Renal pelvis (tissue), 12 donors: ENCODE results near the gene PCDH11Y. TPM values are rescaled to one million over a fixed set of nuclear protein-coding genes. Genes with fewer than 3 reads are reported as not detected.
"Not testable (repeated sequence)": the region's sequence is repeated elsewhere in the genome, so short reads cannot be mapped to it uniquely, and the experiment has no call there.

Experiments used
- DNase-seq: peaks from one replicate; pipeline ENCODE4 v3.0.0-alpha.2; 2013
- long read RNA-seq, 16 experiments: transcript quantifications; one replicate each; lab custom pipeline, GENCODE V29; 2026
- polyA plus RNA-seq, 3 donors: library from polyadenylated mRNA; unstranded; fragments of 120-200 nt; gene quantifications; one replicate each; pipeline ENCODE4 v1.2.1, GENCODE V29; 2013; ENCODE audit not compliant: insufficient read length in 3 of 3

The PCDH11Y gene, protein sequence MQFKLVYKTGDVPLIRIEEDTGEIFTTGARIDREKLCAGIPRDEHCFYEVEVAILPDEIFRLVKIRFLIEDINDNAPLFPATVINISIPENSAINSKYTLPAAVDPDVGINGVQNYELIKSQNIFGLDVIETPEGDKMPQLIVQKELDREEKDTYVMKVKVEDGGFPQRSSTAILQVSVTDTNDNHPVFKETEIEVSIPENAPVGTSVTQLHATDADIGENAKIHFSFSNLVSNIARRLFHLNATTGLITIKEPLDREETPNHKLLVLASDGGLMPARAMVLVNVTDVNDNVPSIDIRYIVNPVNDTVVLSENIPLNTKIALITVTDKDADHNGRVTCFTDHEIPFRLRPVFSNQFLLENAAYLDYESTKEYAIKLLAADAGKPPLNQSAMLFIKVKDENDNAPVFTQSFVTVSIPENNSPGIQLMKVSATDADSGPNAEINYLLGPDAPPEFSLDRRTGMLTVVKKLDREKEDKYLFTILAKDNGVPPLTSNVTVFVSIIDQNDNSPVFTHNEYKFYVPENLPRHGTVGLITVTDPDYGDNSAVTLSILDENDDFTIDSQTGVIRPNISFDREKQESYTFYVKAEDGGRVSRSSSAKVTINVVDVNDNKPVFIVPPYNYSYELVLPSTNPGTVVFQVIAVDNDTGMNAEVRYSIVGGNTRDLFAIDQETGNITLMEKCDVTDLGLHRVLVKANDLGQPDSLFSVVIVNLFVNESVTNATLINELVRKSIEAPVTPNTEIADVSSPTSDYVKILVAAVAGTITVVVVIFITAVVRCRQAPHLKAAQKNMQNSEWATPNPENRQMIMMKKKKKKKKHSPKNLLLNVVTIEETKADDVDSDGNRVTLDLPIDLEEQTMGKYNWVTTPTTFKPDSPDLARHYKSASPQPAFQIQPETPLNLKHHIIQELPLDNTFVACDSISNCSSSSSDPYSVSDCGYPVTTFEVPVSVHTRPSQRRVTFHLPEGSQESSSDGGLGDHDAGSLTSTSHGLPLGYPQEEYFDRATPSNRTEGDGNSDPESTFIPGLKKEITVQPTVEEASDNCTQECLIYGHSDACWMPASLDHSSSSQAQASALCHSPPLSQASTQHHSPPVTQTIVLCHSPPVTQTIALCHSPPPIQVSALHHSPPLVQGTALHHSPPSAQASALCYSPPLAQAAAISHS (N-terminal part only)
- 1 to 10 TPM in 1 of 3 donors, under 1 TPM in 1, not detected in 1; 0.37 to 1.3 TPM for polyA plus RNA-seq
- long read RNA-seq, donor 1: 0 reads
- long read RNA-seq, donor 2: 0 reads
- long read RNA-seq, donor 3: 0 reads
- long read RNA-seq, donor 4, full-length matches to known transcripts: 1 of 1 reads
- long read RNA-seq, donor 4, partial matches to known transcripts: 0 of 1 reads
- long read RNA-seq, donor 4, other reads (novel, unspliced or antisense): 0 of 1 reads
- long read RNA-seq, donor 5: 0 reads
- long read RNA-seq, donor 6: 0 reads
- long read RNA-seq, donor 7: 0 reads
- long read RNA-seq, donor 8: 0 reads
- long read RNA-seq, donor 9: 0 reads
- long read RNA-seq, donor 10: 0 reads
- long read RNA-seq, donor 11: 0 reads
- long read RNA-seq, donor 12: 0 reads
- long read RNA-seq, donor 13: 0 reads
- long read RNA-seq, donor 14: 0 reads
- long read RNA-seq, donor 15: 0 reads
- long read RNA-seq, donor 16: 0 reads

DNA sequence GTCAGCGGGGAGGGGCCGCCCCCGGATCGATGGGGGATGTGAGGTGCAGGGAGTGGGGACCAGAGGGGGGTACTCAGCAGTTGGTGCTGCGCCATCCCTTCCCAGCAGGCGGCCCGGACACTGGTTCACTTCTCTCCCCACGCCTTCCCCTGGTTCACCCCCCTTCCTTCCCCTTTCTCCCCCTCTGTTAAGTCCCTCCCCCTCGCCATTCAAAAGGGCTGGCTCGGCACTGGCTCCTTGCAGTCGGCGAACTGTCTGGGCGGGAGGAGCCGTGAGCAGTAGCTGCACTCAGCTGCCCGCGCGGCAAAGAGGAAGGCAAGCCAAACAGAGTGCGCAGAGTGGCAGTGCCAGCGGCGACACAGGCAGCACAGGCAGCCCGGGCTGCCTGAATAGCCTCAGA is at the start of gene PCDH11Y:
TSS of gene PCDH11Y (plus strand) at position 240 of the 400 bp plus-strand sequence. CDS start 56,804 bp downstream, outside the sequence.
- DNase-seq: not testable (repeated sequence)

DNA sequence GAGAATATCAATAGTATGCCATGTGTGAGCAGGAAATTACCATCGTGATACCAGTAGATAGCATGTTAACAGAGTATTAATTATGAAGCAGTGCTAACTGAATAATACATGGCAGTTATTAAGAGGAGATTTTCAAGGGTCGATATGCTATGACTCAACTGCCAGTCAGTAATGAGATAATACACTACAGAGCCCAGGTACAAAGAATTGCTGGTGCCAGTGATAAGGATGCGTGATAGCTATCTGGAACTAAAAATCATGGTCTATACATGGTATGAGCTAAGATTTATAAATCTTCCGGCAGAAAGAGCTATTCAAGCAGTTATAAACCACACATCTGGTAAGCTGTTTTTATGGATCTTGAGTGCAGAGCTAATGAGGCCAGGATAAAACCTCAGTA is 32.2 kb upstream of the PCDH11Y start:
- DNase-seq: not testable (repeated sequence)

DNA sequence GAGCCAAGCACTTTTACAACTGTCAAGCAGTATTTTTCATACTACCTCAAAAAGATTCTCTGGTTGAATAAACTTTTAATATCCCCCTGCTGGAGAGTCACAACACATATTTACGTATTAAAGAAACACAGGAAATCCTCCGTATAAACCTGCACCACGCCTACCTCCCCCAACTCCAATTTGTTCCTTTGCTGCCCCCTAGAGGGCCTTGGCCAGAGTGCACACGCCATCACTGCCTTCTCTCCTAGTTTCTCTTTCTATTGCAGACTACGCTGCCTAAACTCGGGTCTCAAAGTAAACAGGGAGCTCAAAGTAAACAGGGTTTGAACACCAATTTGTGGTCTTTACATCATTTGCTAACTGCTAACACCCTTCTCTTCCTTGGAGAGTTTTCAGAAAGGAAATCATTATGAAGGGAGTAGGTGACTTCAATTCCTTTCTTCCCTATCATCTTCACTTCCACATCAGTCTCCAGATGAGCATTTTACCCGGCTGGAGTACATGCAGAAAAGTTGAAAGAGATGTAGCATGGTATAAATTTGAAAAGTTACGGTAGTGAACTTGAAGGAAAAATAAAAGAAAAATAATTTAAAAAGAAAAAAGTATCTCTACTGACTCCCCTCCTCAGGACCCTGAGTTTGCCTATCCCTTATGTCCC is 8.2 kb upstream of the PCDH11Y start:
- DNase-seq: not testable (repeated sequence)

DNA sequence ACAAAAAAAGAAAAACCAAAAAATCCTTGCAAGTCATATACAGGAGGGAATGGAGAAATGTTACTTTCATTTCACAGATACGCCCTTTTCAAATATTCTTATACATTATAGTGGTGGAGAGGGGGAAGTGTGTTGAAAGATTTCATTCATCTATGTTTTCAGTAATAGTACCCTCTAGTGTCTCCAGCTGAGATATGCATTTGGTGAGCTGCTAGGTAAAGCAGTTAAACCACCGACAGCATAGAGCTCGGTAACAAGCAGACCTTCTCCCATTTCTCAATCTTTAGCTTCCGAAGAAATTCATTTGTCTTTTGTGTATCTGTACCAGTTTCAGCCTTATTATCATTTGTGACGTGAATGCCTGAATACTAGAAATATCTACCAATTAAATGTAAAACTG is 5.2 kb upstream of the PCDH11Y start:
- not testable (repeated sequence) for DNase-seq

DNA sequence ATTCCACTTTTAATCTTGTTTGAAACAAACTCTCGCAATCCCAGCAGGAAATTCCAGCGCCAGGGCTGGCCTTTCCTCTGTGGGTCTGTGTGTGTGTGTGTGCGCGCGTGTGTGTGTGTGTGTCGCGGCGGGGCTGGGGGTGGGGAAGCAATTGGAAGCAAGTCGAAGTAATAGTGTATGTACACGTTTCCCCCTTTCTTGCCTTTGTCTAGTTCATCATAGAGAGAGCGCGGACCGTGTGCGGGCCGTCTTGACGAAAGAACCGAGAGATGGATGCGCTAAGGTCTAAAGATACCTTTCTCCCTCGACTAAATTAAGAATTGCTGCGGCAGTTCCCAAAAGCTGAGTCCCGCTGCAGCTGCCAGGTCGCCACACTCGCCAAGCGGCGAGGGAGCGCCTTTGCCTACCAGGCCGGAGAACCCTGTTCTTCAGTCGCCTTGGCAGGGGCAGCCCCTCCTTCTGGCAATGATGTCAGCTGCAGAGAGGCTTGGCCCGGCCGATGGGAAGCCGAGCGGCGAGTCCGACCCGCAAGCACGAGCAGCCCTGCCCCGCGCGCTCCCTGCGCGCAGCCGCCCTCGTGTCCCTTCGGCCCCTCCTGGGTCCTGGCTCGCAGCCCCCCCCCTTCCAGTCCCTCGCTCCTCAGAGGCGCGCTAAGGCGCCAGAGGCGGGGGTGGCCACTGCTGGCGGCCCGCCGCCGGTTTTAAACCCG is 2.5 kb downstream of the PCDH11Y start:
- DNase-seq: not testable (repeated sequence)

DNA sequence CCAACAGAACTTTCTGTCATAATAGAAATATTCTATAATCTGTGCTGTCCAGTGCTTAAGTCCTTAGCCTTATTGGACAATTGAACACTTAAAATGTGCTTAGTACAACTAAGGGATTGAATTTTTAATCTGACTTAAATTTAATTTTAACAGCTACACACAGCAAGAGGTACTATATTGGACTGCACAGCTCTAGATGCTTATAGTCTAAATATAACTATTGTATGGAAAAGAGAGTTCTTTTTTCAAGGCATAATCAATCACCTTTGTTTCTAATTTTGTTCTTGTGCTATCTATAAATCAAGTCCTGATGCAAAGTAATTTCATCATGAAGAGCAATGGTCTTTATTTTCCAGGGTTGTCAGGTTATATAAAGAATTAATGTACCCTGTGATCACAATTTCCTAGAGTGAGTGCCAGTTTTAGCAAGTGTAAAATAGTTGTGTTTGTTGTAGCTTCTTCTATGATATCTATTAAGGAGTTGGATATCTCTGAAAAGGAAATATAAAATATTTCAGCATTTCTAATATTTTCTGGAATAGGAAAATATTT is 39.0 kb downstream of the PCDH11Y start:
- not testable (repeated sequence) for DNase-seq

DNA sequence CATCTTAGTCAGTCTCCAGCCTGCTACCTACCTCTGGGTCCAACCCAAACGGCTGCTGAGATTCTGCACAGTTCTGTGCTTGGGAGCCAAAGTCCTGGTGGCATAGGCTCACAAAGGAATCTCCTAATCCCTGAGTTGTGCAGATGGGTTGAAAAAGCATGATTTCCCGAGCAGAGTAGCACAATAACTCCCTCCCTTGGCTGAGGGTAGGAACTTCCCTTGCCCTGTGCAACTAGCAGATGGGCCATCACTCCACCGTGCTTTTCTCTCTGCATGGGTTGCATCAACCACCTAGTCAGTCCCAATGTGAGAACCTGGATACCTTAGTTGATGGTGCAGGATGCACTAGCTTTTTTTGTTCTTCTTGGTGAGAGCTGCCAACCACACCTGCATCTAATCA is 82.9 kb downstream of the PCDH11Y start:
- DNase-seq: not testable (repeated sequence)

DNA sequence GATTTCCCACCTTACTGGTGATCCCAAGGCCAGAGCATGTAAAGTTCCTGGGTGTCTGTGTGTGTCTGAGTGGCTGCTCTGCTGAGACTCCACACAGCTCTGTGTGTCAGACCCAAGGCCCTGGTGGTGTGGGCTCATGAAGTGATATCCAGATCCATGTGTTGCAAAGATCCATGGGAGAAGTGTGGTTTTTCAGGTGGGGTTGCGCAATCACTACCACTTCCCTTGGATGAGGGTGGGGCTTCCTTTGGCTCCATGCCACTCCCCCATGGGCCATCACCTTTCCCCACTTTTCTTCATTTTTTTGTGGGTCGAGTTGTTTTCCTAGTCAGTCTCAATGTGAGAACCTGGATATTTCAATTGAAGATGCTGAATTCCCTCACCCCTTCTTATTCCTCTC is 182.9 kb downstream of the PCDH11Y start:
- DNase-seq: not testable (repeated sequence)

DNA sequence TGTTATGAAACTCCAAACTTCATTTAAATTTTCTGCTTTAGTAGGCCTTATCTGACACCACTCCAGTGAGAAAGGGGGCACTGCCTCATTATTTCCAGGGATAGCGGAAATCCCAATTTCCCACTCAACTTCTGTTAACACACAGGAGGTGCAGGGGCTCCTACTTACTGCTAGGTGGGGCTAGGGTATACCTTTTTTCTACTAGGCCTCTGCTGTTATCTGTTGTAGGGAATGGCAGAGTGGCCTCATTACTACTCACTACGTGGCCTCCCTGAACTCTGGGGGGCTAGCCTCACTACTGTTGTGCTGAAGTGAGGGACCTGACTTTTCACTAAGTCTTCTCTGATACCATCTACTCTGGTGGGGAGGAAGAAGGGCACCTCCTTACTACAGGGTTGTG is 215.0 kb downstream of the PCDH11Y start:
- not testable (repeated sequence) for DNase-seq

DNA sequence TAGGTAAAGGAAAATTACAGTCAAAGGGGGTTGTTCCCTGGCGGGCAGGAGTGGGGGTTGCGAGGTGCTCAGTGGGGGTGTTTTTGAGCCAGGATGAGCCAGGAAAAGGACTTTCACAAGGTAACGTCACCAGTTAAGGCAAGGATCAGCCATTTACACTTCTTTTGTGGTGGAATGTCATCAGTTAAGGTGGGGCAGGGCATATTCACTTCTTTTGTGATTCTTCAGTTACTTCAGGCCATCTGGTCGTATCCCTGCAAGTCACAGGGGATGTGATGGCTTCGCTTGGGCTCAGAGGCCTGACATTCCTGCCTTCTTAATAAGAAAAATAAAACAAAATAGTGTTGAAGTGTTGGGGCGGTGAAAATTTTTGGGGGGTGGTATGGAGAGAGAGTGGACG is 324.8 kb downstream of the PCDH11Y start:
- DNase-seq: not testable (repeated sequence)

DNA sequence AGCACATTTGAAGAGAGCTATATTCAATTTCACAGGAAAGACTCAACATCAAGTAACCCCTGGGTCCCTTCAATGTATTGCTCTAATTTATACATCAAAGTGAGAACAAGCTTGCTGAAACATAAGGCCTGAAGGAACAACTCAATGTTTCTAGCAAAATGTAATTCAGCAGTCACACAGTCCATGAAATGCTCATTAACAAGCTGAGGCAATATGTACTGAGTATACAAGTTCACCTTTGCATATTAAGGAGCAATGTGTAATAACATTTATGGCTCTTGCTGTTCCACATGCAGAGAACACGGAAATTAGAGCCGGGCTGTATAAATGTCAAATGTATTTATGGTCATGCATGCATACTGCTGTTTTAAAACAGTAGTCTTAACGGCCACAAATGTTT is 342.1 kb downstream of the PCDH11Y start:
- DNase-seq: not testable (repeated sequence)

DNA sequence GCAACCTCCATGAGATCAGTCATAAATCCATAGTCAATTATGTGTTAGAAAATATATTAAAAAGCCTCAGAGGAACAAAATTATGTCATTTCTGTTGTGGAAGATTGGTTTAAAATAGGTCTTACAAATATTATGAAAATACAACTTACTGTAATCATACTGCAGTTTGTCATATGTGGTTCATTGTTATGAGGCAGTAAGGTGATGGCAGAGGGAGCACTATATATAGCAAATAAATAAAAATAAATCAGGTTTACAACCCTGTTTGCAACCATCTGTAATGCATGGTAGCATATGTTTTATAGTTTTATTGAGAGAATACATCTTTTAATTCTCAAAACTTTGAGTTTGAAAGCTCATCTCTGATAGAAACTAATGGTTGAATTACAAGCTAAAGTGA is 543.6 kb downstream of the PCDH11Y start:
- DNase-seq: not testable (repeated sequence)

DNA sequence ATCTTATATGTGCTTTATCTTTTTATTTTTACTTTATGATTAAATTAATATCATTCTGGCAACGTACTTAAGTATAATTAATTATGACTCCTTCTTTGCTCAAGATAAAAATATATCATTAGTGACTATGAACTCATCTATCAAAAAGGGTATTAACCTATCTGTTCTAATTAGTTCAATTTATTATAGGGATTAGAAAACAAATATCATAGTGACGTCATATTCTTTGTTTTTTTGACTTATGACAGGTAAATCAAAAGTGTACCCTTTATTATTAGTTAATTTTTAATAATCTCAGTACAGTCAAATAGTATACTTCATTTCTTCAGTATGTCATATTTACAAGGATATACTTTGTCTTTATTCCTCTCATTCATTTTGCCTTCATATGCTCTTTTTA is 638.5 kb downstream of the PCDH11Y start:
- DNase-seq: not testable (repeated sequence)

DNA sequence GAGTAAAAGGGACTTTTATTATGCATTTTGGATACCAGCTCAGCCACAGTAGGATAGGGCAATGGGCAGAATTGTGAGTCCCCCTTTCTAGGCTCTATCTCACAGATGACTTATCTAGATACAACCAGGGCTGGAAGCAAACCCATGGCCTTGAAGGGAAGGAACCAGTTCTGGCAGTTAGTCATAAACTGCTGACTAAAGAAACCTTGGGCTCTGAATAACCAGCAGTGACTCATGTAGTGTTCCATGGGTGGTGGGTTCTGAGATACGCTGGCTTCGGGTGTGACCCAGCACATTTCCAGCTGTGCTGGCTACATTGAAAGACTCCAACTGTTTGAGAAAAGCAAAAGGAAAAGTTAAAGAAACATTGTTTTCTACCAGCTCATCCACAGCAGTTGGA is 679.2 kb downstream of the PCDH11Y start:
- DNase-seq: not testable (repeated sequence)

DNA sequence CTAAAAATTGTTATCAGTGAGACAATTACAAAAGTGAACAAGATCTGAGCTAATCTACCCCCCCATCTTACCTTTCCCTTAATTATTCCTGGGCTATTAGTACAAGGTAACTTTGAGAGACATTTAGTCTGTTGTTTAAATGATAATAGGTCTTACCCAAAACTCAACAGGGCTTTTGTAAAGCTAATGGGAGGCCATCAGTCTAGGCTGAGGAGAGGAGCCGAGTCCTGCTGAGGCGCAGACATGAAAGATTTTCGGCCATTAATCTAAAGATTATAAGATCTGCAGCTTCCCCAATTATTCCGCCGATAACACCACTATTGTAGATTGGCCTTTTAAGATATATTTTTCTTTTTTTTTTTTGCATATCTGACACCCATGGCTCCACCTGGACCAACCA is 708.6 kb downstream of the PCDH11Y start:
- DNase-seq: not testable (repeated sequence)

DNA sequence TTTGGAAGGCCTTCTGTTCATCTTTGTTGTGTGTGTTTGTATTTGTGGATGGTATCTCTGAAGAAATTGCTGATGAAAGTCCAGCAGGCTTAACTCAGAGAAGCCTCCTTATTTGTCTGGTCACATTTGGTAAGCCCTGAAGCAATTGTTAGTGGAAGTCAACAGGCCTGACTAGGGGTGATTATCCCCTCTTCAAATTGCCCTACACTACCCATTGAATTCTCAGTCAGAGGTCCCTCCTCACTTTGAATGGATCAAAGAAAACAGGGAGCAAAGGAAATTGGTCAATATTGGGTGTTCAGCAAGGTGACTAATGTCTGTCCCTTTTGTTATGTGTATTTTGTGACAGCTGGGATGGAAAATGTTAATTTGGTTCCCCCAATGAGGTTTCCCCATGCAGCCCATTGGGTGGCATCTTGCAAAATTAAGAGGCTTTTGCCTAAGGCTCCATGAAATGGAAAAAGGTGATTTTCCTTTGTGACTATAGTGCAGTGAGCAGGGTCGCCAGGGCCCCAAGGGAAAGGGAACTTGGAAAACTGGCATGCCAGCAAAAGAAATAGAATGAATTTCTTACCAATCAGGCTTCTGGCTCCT is 709.8 kb downstream of the PCDH11Y start:
- DNase-seq: not testable (repeated sequence)

DNA sequence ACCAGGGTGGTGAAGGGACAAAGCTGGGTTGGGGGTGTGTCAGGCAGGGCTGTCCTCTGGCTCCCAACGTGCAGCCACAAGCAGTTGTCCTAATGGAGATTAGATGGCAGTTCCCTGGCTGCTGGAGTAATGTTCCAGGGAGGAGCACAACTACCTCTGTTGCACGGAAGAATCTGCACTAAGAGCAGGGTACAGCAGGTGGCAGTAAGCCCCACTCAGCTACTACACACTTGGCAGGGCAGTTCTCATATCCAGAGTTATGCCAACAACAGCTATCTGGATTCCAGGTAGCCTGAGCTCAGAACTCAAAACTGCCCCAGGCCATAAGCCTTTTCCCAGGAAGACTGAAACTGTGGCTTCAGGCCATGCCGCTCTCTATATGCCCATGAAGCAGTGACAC is 761.3 kb downstream of the PCDH11Y start:
- DNase-seq: not testable (repeated sequence)

DNA sequence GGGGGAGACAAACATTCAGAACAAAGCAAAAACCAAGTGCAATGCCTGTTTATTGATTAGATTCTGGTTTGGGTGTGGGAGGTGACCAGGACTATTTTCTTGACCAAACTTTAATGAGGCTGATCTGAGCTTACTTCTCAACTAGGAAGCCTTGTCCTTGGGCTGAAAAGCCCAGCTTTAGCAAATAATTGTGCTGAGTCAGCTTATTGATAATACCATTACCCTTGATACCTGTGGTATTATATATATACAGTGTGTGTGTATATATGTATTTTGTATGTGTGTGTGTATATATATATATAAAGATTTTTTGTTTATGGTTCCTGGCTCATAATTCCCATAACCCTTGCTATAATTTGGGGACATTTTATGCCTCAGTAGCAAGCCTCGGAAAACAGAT is 776.4 kb downstream of the PCDH11Y start:
- not testable (repeated sequence) for DNase-seq
